ELF-1 (cell line): ENCODE data around the gene CDYL2.
A peak's percentile ranks its signal among the peaks of the same experiment; 100 is the strongest.
"Not testable (repeated sequence)": the region's sequence is repeated elsewhere in the genome, so short reads cannot be mapped to it uniquely, and the experiment has no call there.

ENCODE experiments used
- DNase-seq: peaks from one replicate; pipeline ENCODE4 v3.0.0-alpha.2; 2016; ENCODE audit warnings: low read depth, low spot score

The CDYL2 gene

GRCh38 chr16:80809366-80809765 lies 5.0 kb upstream of the CDYL2 start:
- DNase-seq = no peak

- DNase-seq = no peak
Measured at GRCh38 chr16:80807906-80808305, 3.5 kb upstream of the CDYL2 start.

- DNase-seq = no peak
Measured at GRCh38 chr16:80806927-80807340, 2.5 kb upstream of the CDYL2 start.

GRCh38 chr16:80806289-80806688 lies 1.9 kb upstream of the CDYL2 start:
- no peak for DNase-seq

GRCh38 chr16:80804056-80804525 lies 307 bp downstream of the CDYL2 start:
- peak; percentile 22 for DNase-seq

- DNase-seq = no peak
Measured at GRCh38 chr16:80803339-80804055, 901 bp downstream of the CDYL2 start.

GRCh38 chr16:80802902-80803301 lies 1.5 kb downstream of the CDYL2 start:
- DNase-seq = no peak

- DNase-seq = no peak
Measured at GRCh38 chr16:80802138-80802537, 2.3 kb downstream of the CDYL2 start.

- DNase-seq = no peak
Measured at GRCh38 chr16:80794071-80794470, 10.3 kb downstream of the CDYL2 start.

- DNase-seq = no peak
Measured at GRCh38 chr16:80792031-80792430, 12.4 kb downstream of the CDYL2 start.

- no peak for DNase-seq
Measured at GRCh38 chr16:80791411-80791810, 13.0 kb downstream of the CDYL2 start.

- DNase-seq = no peak
Measured at GRCh38 chr16:80790751-80791150, 13.6 kb downstream of the CDYL2 start.

- DNase-seq = no peak
Measured at GRCh38 chr16:80788027-80788426, 16.4 kb downstream of the CDYL2 start.

GRCh38 chr16:80786561-80786960 lies 17.8 kb downstream of the CDYL2 start:
- DNase-seq = not testable (repeated sequence)

GRCh38 chr16:80784951-80785350 lies 19.4 kb downstream of the CDYL2 start:
- DNase-seq = no peak

GRCh38 chr16:80778703-80779102 lies 25.7 kb downstream of the CDYL2 start:
- no peak for DNase-seq

GRCh38 chr16:80776856-80777255 lies 27.5 kb downstream of the CDYL2 start:
- peak; percentile 4 for DNase-seq

- no peak for DNase-seq
Measured at GRCh38 chr16:80775450-80775849, 28.9 kb downstream of the CDYL2 start.

- DNase-seq = no peak
Measured at GRCh38 chr16:80766798-80767197, 37.6 kb downstream of the CDYL2 start.

GRCh38 chr16:80759419-80760162 lies 44.8 kb downstream of the CDYL2 start:
- no peak for DNase-seq

GRCh38 chr16:80754476-80754875 lies 49.9 kb downstream of the CDYL2 start:
- no peak for DNase-seq

GRCh38 chr16:80752541-80752940 lies 51.9 kb downstream of the CDYL2 start:
- DNase-seq = no peak

- DNase-seq = no peak
Measured at GRCh38 chr16:80751167-80751566, 53.2 kb downstream of the CDYL2 start.
